AG04450 (cell line): Measurements from ENCODE around the gene FAM210A. TPM values are rescaled to one million over a fixed set of nuclear protein-coding genes. Genes with fewer than 3 reads are reported as not detected.
"Not testable (repeated sequence)": the region's sequence is repeated elsewhere in the genome, so short reads cannot be mapped to it uniquely, and the experiment has no call there.

Experiments used
- CTCF ChIA-PET: fragments of 300-600, 350-600 bp; formaldehyde crosslinking; extraction: SDS; loops from one replicate; lab custom pipeline; 2022; ENCODE audit warnings: antibody characterized with exemption, inconsistent platforms; lab: Charles Lee
- POLR2A ChIA-PET: fragments of 350-600 bp; formaldehyde crosslinking; extraction: SDS; loops from one replicate; lab custom pipeline; 2021; ENCODE audit warnings: antibody characterized with exemption, inconsistent platforms; lab: Yijun Ruan, JAX
- DNase-seq: peaks from one replicate; pipeline ENCODE4 v3.0.0-alpha.2; 2011; ENCODE audit warnings: low read depth, low spot score
- H3K27ac ChIP-seq: one replicate; pipeline ENCODE4 v1.5.1; 2012; ENCODE audit warnings: low read depth, low read length, control low read depth
- H3K27me3 ChIP-seq: one replicate; pipeline ENCODE4 v1.6.0; 2012; ENCODE audit warnings: low read length; ENCODE audit not compliant: control insufficient read depth, insufficient read depth
- H3K4me3 ChIP-seq: 2 replicates; pipeline ENCODE4 v1.5.1; 2011; ENCODE audit warnings: mild to moderate bottlenecking, low read depth, low read length, control low read depth
- H3K9me3 ChIP-seq: 2 replicates; pipeline ENCODE4 v1.5.1; 2012; ENCODE audit warnings: low read length; ENCODE audit not compliant: control insufficient read depth, insufficient read depth
- CTCF ChIP-seq: IDR thresholded peaks from 2 replicates; pipeline ENCODE4 v1.5.1; 2011; ENCODE audit warnings: low read depth, low read length, control low read depth, inconsistent platforms
- polyA plus RNA-seq: library from polyadenylated mRNA; depleted of rRNA; stranded (reverse); fragments of >200 nt; gene quantifications from 2 replicates; pipeline ENCODE4 v1.2.3, GENCODE V29; 2011

The FAM210A gene
- polyA plus RNA-seq, 1 experiment, result 12.9 TPM

- Histone ChIP-seq H3K27ac (no peak overlapping the region), H3K4me3 (no peak overlapping the region), H3K9me3 (no peaks in the 10 kb centered on the region), H3K27me3 (no peaks in the 10 kb centered on the region)
- no peak for DNase-seq
- ChIA-PET POLR2A (no interaction called here), CTCF (no interaction called here)
- TF ChIP-seq CTCF, result no peak
Measured at GRCh38 chr18:13758622-13759021, 32.3 kb upstream of the FAM210A start.

- no peak overlapping the region for H3K27ac ChIP-seq
- no peak for DNase-seq
- TF ChIP-seq CTCF, result no peak
- H3K27me3 ChIP-seq, result no peaks in the 10 kb centered on the region
- POLR2A ChIA-PET, result no interaction called here
- CTCF ChIA-PET, result no interaction called here
- no peak overlapping the region for H3K4me3 ChIP-seq
- no peaks in the 10 kb centered on the region for H3K9me3 ChIP-seq
Measured at GRCh38 chr18:13756671-13757070, 30.3 kb upstream of the FAM210A start.

GRCh38 chr18:13756261-13756660 is 29.9 kb upstream of the FAM210A start:
- ChIA-PET POLR2A (no interaction called here), CTCF (no interaction called here)
- no peak overlapping the region for H3K27ac ChIP-seq
- H3K4me3 ChIP-seq, result no peak overlapping the region
- DNase-seq, result no peak
- no peaks in the 10 kb centered on the region for H3K9me3 ChIP-seq
- TF ChIP-seq CTCF, result no peak
- H3K27me3 ChIP-seq, result no peaks in the 10 kb centered on the region

- CTCF ChIA-PET, POLR2A ChIA-PET, H3K27ac ChIP-seq, H3K4me3 ChIP-seq, H3K9me3 ChIP-seq, DNase-seq, H3K27me3 ChIP-seq: not testable (repeated sequence)
Measured at GRCh38 chr18:13751599-13751998, 25.2 kb upstream of the FAM210A start.

GRCh38 chr18:13746633-13747032 is 20.3 kb upstream of the FAM210A start:
- ChIA-PET POLR2A (no interaction called here), CTCF (no interaction called here)

More at GRCh38 chr18:13746633-13747032, 20.3 kb upstream of the FAM210A start:
- H3K9me3 ChIP-seq, result no peaks in the 10 kb centered on the region
- no peak for DNase-seq
- H3K27ac ChIP-seq, result no peak overlapping the region
- H3K4me3 ChIP-seq, result no peak overlapping the region
- no peak for TF ChIP-seq CTCF
- H3K27me3 ChIP-seq, result no peaks in the 10 kb centered on the region
